ENCODE results near the gene MYLK. TPM values are rescaled to one million over a fixed set of nuclear protein-coding genes. Genes with fewer than 3 reads are reported as not detected.

MYLK gene
- total and polyA plus RNA-seq, 9 of the 15 experiments (the other 6 are each of a cell fraction or from before 2014, with no cell fraction given), result 0.11 to 0.53 (median 0.18) TPM; not detected in 2

- CTCF ChIA-PET (ENCODE audit: low intra/inter-chr PET ratio), result no interaction called here
- H2AFZ ChIP-seq (ENCODE audit: low read depth, low read length), result no peak overlapping the region
These were observed 248.9 kb downstream of the MYLK start for GRCh38 chr3:123635217-123635616.

More at GRCh38 chr3:123635217-123635616, 248.9 kb downstream of the MYLK start:
- Histone ChIP-seq H3K36me3 (ENCODE audit: control insufficient read depth, insufficient read depth, low read length) (no peaks in the 10 kb centered on the region), H3K27me3 (ENCODE audit: control insufficient read depth in 2 of 2, insufficient read depth in 2 of 2, low read length in 2 of 2) (peaks cover 4 to 25% of the 10 kb centered on the region in 2 experiments; a peak in 3 of 5 replicates), H4K20me1 (replicated peaks; ENCODE audit: control insufficient read depth, insufficient read depth, low read length) (no peaks in the 10 kb centered on the region), H3K4me2 (ENCODE audit: insufficient read depth, low read length) (no peak overlapping the region), H3K4me1 (replicated peaks in 1 of 2; ENCODE audit: control insufficient read depth in 2 of 2, insufficient read depth in 2 of 2, low read length in 2 of 2) (peaks cover 8% of the 10 kb centered on the region in 2 experiments; a peak in 4 of 5 replicates), H3K79me2 (ENCODE audit: control insufficient read depth, insufficient read depth, low read length) (no peaks in the 10 kb centered on the region), H3K9ac (ENCODE audit: insufficient read depth in 1 of 2, low read depth in 2 of 2, low read length in 2 of 2) (no peak overlapping the region), H3K9me1 (ENCODE audit: control insufficient read depth, insufficient read depth, low read length) (no peaks in the 10 kb centered on the region), H3K4me3 (no peak overlapping the region), H3K9me3 (replicated peaks; ENCODE audit: control insufficient read depth, insufficient read depth, low read depth, low read length) (no peaks in the 10 kb centered on the region), H3K27ac (ENCODE audit: extremely low read depth, low read depth, low read length) (no peak overlapping the region)
- DNase-seq (ENCODE audit: extremely low read depth in 1 of 4, low spot score in 3 of 4) (no peak), ATAC-seq (no peak), FAIRE-seq (no peak)
- in situ Hi-C loops (cut with MboI), result no loop called here
- WGBS (ENCODE audit: insufficient coverage, low coverage, missing lambda C conversion rate), result 80% methylated on average over 4 of the region's 4 CpGs
- POLR2A ChIA-PET, result no interaction called here
- TF ChIP-seq ZNF124 (CRISPR knock-in tag; IDR thresholded peaks at IDR 0.05), result no peak
- TF ChIP-seq NFYB (IDR thresholded peaks at IDR 0.05; ENCODE audit: extremely low read depth, insufficient read length), result no peak
- no peak for TF ChIP-seq ZBTB5 (IDR thresholded peaks at IDR 0.05)
- no peak for TF ChIP-seq SPI1 (IDR thresholded peaks at IDR 0.05; ENCODE audit: borderline replicate concordance, low read depth, low read length)
- no peak for TF ChIP-seq ZNF644 (tag; IDR thresholded peaks at IDR 0.05; ENCODE audit: low read depth)
- TF ChIP-seq MAX (CRISPR knock-in tag; IDR thresholded peaks at IDR 0.05), result no peak
- no peak for TF ChIP-seq SRSF3 (IDR thresholded peaks at IDR 0.05; ENCODE audit: insufficient read depth, low read length)
- TF ChIP-seq ZHX1 (conservative IDR thresholded peaks at IDR 0.05; ENCODE audit: low read length), result no peak
- TF ChIP-seq PBX2 (CRISPR knock-in tag; IDR thresholded peaks at IDR 0.05; ENCODE audit: low read depth), result no peak
- no peak for TF ChIP-seq PBX2 (tag; conservative IDR thresholded peaks at IDR 0.05; ENCODE audit: low read depth)
- TF ChIP-seq SMARCB1 (IDR thresholded peaks at IDR 0.05; ENCODE audit: insufficient read length, low read depth), result no peak
- no peak for TF ChIP-seq KDM2B (CRISPR knock-in tag; IDR thresholded peaks at IDR 0.05)
- TF ChIP-seq JUNB (CRISPR knock-in tag; conservative IDR thresholded peaks at IDR 0.05), result no peak
- BruUV-seq (replicated peaks), result no TSS peak
- intact Hi-C loops (cut with micrococcal nuclease), result no loop called here

Data from K562 (cell line).